Lower lobe of right lung (tissue), 2 donors: ENCODE data around the gene SSUH2. TPM values are rescaled to one million over a fixed set of nuclear protein-coding genes. Genes with fewer than 3 reads are reported as not detected.

Source experiments
- ATAC-seq, 2 donors: fragments of 200-7000 bp; cut with Tn5 transposase; one replicate each; pipeline ENCODE4 v1.9.1; 2020 to 2022; ENCODE audit warnings: mild to moderate bottlenecking in 2 of 2, moderate library complexity in 2 of 2
- DNase-seq: peaks from one replicate; pipeline ENCODE4 v3.0.0-alpha.2; 2020
- H3K27ac ChIP-seq: fragments of 200-600 bp; one replicate; pipeline ENCODE4 v1.8.0; 2022
- H3K27me3 ChIP-seq: fragments of 200-600 bp; one replicate; pipeline ENCODE4 v1.8.0; 2022; ENCODE audit warnings: low read depth
- H3K36me3 ChIP-seq: fragments of 200-600 bp; one replicate; pipeline ENCODE4 v1.8.0; 2022; ENCODE audit warnings: mild to moderate bottlenecking
- H3K4me1 ChIP-seq: fragments of 200-600 bp; one replicate; pipeline ENCODE4 v1.8.0; 2022
- H3K4me3 ChIP-seq: fragments of 200-600 bp; one replicate; pipeline ENCODE4 v1.8.0; 2022; ENCODE audit warnings: mild to moderate bottlenecking
- H3K9me3 ChIP-seq: fragments of 200-600 bp; one replicate; pipeline ENCODE4 v1.8.0; 2022
- intact Hi-C: fragments of 100-400 bp; cut with DNase I; formaldehyde crosslinking; loops from one replicate; pipeline ENCODE4 v1.11.0; 2022
- total RNA-seq: library from RNA; stranded (reverse); fragmentation: NEBNext Ultra II Directional; extraction: Animal tissue kit (Norgen Biotek cat#: 25700); gene quantifications from one replicate; pipeline ENCODE4 v1.2.1, GENCODE V29; 2021
- TF ChIP-seq, protein P1 (sequence below): fragments of 200-600 bp; IDR thresholded peaks from one replicate; pipeline ENCODE4 v1.8.0; 2022; ENCODE audit warnings: antibody characterized with exemption, mild to moderate bottlenecking
- donor health status: DM: no; HTN: yes; CAD: no; lungs with severe emphysema.

The SSUH2 gene
- total RNA-seq, 1 donor from 2014 or later, result not detected

DNA sequence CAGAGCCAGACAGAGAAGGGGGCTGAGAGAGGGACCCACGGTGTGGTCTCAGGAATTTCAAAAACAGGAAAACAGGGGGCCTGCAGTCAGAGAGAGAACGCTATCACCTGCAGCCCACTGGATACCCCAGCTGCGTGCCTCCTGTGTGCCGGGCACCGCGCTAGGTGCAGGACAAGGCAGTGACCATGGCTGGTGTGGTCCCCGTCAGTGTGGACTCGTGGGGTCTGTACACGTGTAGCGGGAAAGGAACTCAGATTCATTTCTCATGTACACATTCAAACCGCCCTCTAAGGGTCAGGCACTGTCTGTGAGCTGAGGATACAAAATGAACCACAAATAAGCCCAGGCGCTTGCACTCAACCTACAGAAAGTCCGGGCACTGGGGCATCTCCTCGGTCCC lies 20.9 kb downstream of the SSUH2 start:
- ATAC-seq (peak in 1 of 2 donors; percentile 6), DNase-seq (no peak)
- H3K27ac ChIP-seq, result no peak overlapping the region
- TF ChIP-seq, protein P1, sequence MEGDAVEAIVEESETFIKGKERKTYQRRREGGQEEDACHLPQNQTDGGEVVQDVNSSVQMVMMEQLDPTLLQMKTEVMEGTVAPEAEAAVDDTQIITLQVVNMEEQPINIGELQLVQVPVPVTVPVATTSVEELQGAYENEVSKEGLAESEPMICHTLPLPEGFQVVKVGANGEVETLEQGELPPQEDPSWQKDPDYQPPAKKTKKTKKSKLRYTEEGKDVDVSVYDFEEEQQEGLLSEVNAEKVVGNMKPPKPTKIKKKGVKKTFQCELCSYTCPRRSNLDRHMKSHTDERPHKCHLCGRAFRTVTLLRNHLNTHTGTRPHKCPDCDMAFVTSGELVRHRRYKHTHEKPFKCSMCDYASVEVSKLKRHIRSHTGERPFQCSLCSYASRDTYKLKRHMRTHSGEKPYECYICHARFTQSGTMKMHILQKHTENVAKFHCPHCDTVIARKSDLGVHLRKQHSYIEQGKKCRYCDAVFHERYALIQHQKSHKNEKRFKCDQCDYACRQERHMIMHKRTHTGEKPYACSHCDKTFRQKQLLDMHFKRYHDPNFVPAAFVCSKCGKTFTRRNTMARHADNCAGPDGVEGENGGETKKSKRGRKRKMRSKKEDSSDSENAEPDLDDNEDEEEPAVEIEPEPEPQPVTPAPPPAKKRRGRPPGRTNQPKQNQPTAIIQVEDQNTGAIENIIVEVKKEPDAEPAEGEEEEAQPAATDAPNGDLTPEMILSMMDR, result no peak
- no peaks in the 10 kb centered on the region for H3K36me3 ChIP-seq
- no peaks in the 10 kb centered on the region for H3K27me3 ChIP-seq
- no peak overlapping the region for H3K4me3 ChIP-seq
- intact Hi-C loops, result no loop called here
- H3K9me3 ChIP-seq, result no peaks in the 10 kb centered on the region
- peaks cover 12% of the 10 kb centered on the region for H3K4me1 ChIP-seq

DNA sequence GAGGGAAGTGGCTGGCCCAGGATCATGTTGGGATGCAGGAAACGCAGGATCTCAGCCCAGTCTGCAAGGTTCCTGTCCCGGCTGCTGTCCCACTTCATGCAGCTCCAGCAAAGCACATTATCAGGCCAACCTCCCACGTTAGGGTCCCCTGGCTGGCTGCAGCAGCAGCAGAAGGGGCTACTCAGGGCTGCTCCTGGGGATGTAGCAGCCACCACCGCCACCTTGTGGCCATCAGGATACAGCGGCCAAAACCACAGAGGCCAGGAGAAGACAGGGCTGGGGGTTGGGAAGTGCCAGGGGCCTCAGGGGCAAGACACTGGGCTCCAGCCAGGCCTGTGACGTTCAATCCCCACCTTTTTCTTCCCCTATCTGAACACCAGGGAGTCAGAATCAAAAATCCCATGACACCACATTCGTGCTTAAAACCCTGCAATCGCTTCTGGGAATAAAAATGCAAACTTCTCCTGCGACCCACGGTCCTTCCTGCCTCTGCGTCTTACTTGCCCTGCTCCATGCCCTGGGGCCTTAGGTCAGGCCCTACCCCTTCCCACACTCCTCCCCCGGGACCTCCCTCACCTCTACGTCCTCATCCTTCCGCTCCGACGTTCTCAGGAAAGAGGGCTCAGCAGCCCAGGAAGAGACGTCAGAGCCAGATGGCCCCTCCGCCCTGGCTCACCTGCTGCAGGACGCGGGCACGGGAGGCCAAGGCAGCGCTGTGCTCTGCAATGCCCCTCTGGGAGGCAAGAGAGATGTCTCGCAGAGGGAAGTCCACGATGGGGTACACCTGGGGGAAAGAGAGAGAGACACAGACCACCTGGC lies 21.5 kb downstream of the SSUH2 start:
- Histone ChIP-seq H3K4me1 (peaks cover 12% of the 10 kb centered on the region), H3K27me3 (no peaks in the 10 kb centered on the region), H3K9me3 (no peaks in the 10 kb centered on the region), H3K4me3 (no peak overlapping the region), H3K27ac (no peak overlapping the region), H3K36me3 (no peaks in the 10 kb centered on the region)
- TF ChIP-seq, protein P1, result peak; percentile 91
- intact Hi-C loops, result no loop called here
- DNase-seq (peak; percentile 66), ATAC-seq (peak; percentile 84 to 91)

DNA sequence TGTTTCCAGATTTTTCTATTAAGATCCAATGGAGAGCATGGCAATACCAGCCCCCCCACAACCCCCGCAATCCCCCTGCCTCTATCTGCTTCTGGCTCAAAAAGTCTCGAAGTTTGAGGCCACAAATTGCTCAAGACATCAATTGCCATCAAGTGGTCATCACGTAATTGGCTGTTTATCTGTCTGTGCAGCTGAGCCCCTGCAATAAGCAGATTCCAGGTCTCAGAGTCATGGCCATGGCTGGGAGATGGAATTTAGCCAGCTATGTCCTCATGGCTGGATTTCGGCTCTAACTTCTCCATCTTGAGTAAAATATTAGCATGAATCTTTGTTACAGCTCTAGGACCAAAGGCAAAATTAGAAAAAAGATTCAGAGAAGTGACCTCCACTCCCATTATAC lies 22.7 kb downstream of the SSUH2 start:
- intact Hi-C loops, result no loop called here
- Histone ChIP-seq H3K4me1 (peaks cover 12% of the 10 kb centered on the region), H3K27me3 (no peaks in the 10 kb centered on the region), H3K27ac (peak overlapping the region; percentile 25), H3K36me3 (no peaks in the 10 kb centered on the region), H3K4me3 (no peak overlapping the region), H3K9me3 (no peaks in the 10 kb centered on the region)
- TF ChIP-seq, protein P1, result no peak
- DNase-seq (no peak), ATAC-seq (no peak)

DNA sequence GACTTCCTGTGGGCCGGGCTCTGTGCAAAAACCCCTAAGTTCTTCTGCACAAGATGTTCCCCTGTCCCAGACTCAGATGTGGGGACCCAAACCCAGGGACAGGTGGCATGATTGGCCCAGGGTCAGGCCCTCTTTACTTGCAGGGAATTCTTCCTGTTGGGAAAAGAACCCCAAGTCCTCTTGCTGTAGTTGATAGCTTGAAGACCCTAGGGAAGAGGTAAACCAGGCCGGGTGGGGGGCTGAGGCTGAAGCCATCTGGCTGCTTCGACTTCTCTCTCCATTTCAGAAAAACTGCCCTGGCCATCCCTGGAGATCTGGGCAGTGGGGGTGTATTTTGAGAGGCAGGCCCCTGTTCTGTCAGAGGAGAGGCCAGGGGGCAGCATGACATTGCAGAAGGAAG lies 23.5 kb downstream of the SSUH2 start:
- H3K27ac ChIP-seq, result no peak overlapping the region
- no peak overlapping the region for H3K4me3 ChIP-seq
- H3K27me3 ChIP-seq, result no peaks in the 10 kb centered on the region
- intact Hi-C loops, result no loop called here
- H3K9me3 ChIP-seq, result no peaks in the 10 kb centered on the region
- DNase-seq (no peak), ATAC-seq (no peak)
- peaks cover 12% of the 10 kb centered on the region for H3K4me1 ChIP-seq
- TF ChIP-seq, protein P1, result no peak
- H3K36me3 ChIP-seq, result no peaks in the 10 kb centered on the region

DNA sequence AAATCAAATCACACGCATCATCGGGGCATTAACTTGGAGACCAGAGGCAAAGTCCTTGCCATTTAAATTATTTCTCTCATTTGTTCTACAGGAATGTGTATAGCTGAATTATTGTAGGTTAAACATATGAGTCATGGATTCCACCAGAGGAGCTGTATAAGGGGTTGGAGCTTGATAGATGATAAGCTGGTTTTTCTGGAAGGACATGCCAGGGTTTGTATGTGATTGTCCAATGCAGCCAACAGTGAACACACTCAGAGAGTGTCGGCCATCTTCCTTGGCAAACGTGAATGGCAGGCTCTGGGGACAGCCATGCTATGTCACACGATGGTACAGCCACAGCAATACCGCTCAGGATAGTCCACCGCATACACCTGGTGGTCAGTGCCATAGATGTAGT lies 25.1 kb downstream of the SSUH2 start:
- intact Hi-C loops, result no loop called here
- H3K27me3 ChIP-seq, result no peaks in the 10 kb centered on the region
- H3K36me3 ChIP-seq, result no peaks in the 10 kb centered on the region
- DNase-seq (no peak), ATAC-seq (no peak)
- no peak overlapping the region for H3K4me3 ChIP-seq
- peaks cover 12% of the 10 kb centered on the region for H3K4me1 ChIP-seq
- no peaks in the 10 kb centered on the region for H3K9me3 ChIP-seq
- TF ChIP-seq, protein P1, result no peak
- no peak overlapping the region for H3K27ac ChIP-seq
